Brain microvascular endothelial cell (primary cell): Measurements from ENCODE around the gene KCNK10.
A peak's percentile ranks its signal among the peaks of the same experiment; 100 is the strongest.

Source experiments
- DNase-seq: peaks from one replicate; pipeline ENCODE4 v3.0.0-alpha.2; 2020
- H3K27ac ChIP-seq: fragments of 250-450 bp; sonication (Bioruptor Pico); 2 replicates; pipeline ENCODE4 v1.5.1; 2020; ENCODE audit warnings: mild to moderate bottlenecking, moderate library complexity
- H3K27me3 ChIP-seq: fragments of 250-450 bp; sonication (Bioruptor Pico); replicated peaks from 2 replicates; pipeline ENCODE4 v1.5.1; 2020; ENCODE audit warnings: mild to moderate bottlenecking
- H3K36me3 ChIP-seq: fragments of 250-450 bp; sonication (Bioruptor Pico); replicated peaks from 2 replicates; pipeline ENCODE4 v1.5.1; 2020; ENCODE audit warnings: mild to moderate bottlenecking
- H3K4me3 ChIP-seq: 2 replicates; pipeline ENCODE4 v1.5.1; 2011; ENCODE audit warnings: low read depth, mild to moderate bottlenecking, control low read depth, low read length, moderate library complexity
- in situ Hi-C: cut with HindIII; loops from 2 replicates; pipeline ENCODE4 v1.10.0; 2017; ENCODE audit warnings: low sequenced_read_pairs, low pct_ligation_motif_present
- TF ChIP-seq, protein P1 (sequence below): IDR thresholded peaks from 2 replicates; pipeline ENCODE4 v1.5.1; 2011; ENCODE audit warnings: low read depth, mild to moderate bottlenecking, moderate library complexity, low read length, control low read depth, inconsistent platforms; ENCODE audit errors: missing control alignments

Gene KCNK10

GRCh38 chr14:88324491-88324890, 1.4 kb upstream of the KCNK10 start:
- Histone ChIP-seq H3K27ac (no peak overlapping the region), H3K36me3 (no peaks in the 10 kb centered on the region), H3K27me3 (peaks cover 60% of the 10 kb centered on the region), H3K4me3 (no peak overlapping the region)
- TF ChIP-seq, protein P1, sequence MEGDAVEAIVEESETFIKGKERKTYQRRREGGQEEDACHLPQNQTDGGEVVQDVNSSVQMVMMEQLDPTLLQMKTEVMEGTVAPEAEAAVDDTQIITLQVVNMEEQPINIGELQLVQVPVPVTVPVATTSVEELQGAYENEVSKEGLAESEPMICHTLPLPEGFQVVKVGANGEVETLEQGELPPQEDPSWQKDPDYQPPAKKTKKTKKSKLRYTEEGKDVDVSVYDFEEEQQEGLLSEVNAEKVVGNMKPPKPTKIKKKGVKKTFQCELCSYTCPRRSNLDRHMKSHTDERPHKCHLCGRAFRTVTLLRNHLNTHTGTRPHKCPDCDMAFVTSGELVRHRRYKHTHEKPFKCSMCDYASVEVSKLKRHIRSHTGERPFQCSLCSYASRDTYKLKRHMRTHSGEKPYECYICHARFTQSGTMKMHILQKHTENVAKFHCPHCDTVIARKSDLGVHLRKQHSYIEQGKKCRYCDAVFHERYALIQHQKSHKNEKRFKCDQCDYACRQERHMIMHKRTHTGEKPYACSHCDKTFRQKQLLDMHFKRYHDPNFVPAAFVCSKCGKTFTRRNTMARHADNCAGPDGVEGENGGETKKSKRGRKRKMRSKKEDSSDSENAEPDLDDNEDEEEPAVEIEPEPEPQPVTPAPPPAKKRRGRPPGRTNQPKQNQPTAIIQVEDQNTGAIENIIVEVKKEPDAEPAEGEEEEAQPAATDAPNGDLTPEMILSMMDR, result no peak
- DNase-seq, result no peak
- in situ Hi-C loops, result no loop called here

- Histone ChIP-seq H3K36me3 (no peaks in the 10 kb centered on the region), H3K4me3 (peak overlapping the region; percentile 36), H3K27me3 (peaks cover 60% of the 10 kb centered on the region), H3K27ac (no peak overlapping the region)
- TF ChIP-seq, protein P1, result no peak
- in situ Hi-C loops, result no loop called here
- DNase-seq, result no peak
These were observed 592 bp upstream of the KCNK10 start for GRCh38 chr14:88323523-88324199.

GRCh38 chr14:88322504-88323085, 474 bp downstream of the KCNK10 start:
- Histone ChIP-seq H3K36me3 (no peaks in the 10 kb centered on the region), H3K27me3 (peaks cover 55% of the 10 kb centered on the region), H3K4me3 (peak overlapping the region; percentile 26), H3K27ac (no peak overlapping the region)
- DNase-seq, result no peak
- in situ Hi-C loops, result no loop called here
- TF ChIP-seq, protein P1, result no peak

- no peak for DNase-seq
- in situ Hi-C loops, result no loop called here
- TF ChIP-seq, protein P1, result no peak
- Histone ChIP-seq H3K36me3 (no peaks in the 10 kb centered on the region), H3K27ac (no peak overlapping the region), H3K4me3 (no peak overlapping the region), H3K27me3 (peaks cover 48% of the 10 kb centered on the region)
These were observed 1.2 kb downstream of the KCNK10 start for GRCh38 chr14:88321692-88322503.

DNA sequence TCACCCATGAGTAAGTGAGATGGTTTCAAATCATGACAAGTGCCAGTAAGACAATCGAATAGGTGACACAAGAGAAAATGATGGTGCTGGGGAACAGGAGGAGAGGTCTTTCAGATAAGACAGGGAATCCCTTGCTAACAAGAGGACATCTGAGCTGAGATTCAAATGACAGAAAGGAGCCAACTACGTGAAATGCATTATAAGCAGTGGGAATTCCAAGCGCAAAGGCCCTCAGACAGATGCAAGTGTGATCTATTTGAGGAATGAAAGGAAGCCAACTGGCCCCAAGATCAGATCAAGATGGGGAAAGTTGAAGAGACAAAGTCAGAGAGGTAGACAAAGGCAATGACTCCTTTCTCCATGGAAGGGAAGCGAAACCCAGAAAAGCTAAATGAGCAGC, 4.7 kb downstream of the KCNK10 start:
- in situ Hi-C loops, result no loop called here
- DNase-seq, result no peak
- Histone ChIP-seq H3K27ac (no peak overlapping the region), H3K36me3 (no peaks in the 10 kb centered on the region), H3K27me3 (peaks cover 17% of the 10 kb centered on the region), H3K4me3 (no peak overlapping the region)
- TF ChIP-seq, protein P1, result no peak
